ENCODE results near the gene ABCF2. TPM values are rescaled to one million over a fixed set of nuclear protein-coding genes. Genes with fewer than 3 reads are reported as not detected.
A peak's percentile ranks its signal among the peaks of the same experiment; 100 is the strongest.

Gene ABCF2
- total and polyA plus RNA-seq, 3 experiments from 2014 or later = 36.7 to 95.1 (median 86.5) TPM

GRCh38 chr7:151246851-151247580 is 20.0 kb upstream of the ABCF2 start:
- no peak overlapping the region for H3K27ac ChIP-seq (ENCODE audit: low read depth, low read length)
- ChIA-PET CTCF (interaction anchor here (1.0 to 1.7 kb wide), 7 partner anchors 9 to 106 kb away, joined by 3 to 7 read pairs (median 3); no protein-coding TSS in a partner anchor), POLR2A (interaction anchor here (0.5 to 1.0 kb wide), 3 partner anchors 15 to 129 kb away, joined by 3 to 6 read pairs (median 4); partner anchors contain the start of genes ABCF2 and CHPF2)
- no peak for DNase-seq
- H3K9me3 Mint-ChIP-seq = no peaks in the 10 kb centered on the region
- peak overlapping the region in 6 of 7 donors; percentile 15 to 85 (median 68) for H3K4me3 Mint-ChIP-seq
- no peaks in the 10 kb centered on the region for H3K9me3 ChIP-seq (ENCODE audit: low read length)
- peaks cover 35% of the 10 kb centered on the region for H3K27me3 ChIP-seq (ENCODE audit: insufficient read depth, low read length, poor library complexity, severe bottlenecking)
- no peaks in the 10 kb centered on the region for H3K36me3 Mint-ChIP-seq
- no peak overlapping the region for H3K4me3 ChIP-seq (ENCODE audit: low read length)
- H3K36me3 ChIP-seq (ENCODE audit: insufficient read depth, low read length) = no peaks in the 10 kb centered on the region
- peak overlapping the region in 2 of 8 donors; percentile 33 to 60 for H3K27ac Mint-ChIP-seq
- peaks cover 51% of the 10 kb centered on the region for H3K4me1 ChIP-seq (ENCODE audit: insufficient read depth, low read length)
- peaks cover 17 to 23% of the 10 kb centered on the region in 2 donors for H3K27me3 Mint-ChIP-seq
- peaks cover 43 to 70% (median 44%) of the 10 kb centered on the region in 3 donors for H3K4me1 Mint-ChIP-seq

DNA sequence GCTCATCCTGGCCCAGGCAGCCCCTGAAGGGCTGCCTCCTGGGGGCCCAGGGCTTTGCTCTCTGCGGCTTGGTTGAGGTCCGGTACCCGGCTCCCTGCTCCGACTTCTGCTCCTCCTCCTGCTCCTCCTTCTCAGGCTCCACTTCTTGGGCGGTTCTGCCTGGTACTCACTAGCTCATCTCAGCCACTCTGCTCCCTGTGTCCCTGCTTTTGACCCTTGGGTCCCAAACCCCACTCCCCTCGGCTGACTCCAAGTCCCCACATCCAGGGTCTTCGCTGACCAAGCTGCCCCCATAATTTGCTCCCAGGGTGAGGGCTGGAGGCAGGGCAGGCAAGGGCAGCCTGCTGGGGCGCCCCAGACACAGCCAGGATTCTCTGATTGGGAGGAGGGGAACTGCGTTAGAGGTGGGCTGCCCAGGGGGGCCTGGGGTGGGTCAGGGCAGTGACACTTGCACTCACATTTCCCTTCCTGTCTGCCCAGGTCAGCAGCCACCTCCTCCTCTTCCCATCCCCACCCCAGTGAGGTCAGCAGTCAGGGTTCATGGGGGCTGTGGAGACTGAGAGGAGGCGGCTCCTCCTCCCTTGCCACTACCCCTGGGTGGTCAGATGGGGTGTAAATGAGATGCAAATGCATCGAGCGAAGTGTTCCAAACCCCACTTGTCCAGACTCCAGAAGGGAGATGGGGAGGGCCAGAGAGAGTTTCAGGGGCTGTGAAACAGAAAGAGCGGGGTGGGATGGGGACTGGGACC is 19.3 kb upstream of the ABCF2 start:
- no peaks in the 10 kb centered on the region for H3K36me3 ChIP-seq (ENCODE audit: insufficient read depth, low read length)
- peaks cover 42 to 68% (median 44%) of the 10 kb centered on the region in 3 donors for H3K4me1 Mint-ChIP-seq
- ChIA-PET POLR2A (no interaction called here), CTCF (interaction anchor here (0.7 to 1.2 kb wide), 6 partner anchors 10 to 107 kb away, joined by 3 to 6 read pairs (median 4); no protein-coding TSS in a partner anchor)
- H3K27ac ChIP-seq (ENCODE audit: low read depth, low read length) = no peak overlapping the region
- peaks cover 17 to 22% of the 10 kb centered on the region in 2 donors for H3K27me3 Mint-ChIP-seq
- H3K9me3 Mint-ChIP-seq = no peaks in the 10 kb centered on the region
- H3K4me3 Mint-ChIP-seq = peak overlapping the region; percentile 42 to 85 (median 63)
- H3K4me1 ChIP-seq (ENCODE audit: insufficient read depth, low read length) = peaks cover 49% of the 10 kb centered on the region
- peaks cover 35% of the 10 kb centered on the region for H3K27me3 ChIP-seq (ENCODE audit: insufficient read depth, low read length, poor library complexity, severe bottlenecking)
- no peak for DNase-seq
- no peaks in the 10 kb centered on the region for H3K9me3 ChIP-seq (ENCODE audit: low read length)
- H3K4me3 ChIP-seq (ENCODE audit: low read length) = no peak overlapping the region
- no peak overlapping the region for H3K27ac Mint-ChIP-seq
- H3K36me3 Mint-ChIP-seq = no peaks in the 10 kb centered on the region

DNA sequence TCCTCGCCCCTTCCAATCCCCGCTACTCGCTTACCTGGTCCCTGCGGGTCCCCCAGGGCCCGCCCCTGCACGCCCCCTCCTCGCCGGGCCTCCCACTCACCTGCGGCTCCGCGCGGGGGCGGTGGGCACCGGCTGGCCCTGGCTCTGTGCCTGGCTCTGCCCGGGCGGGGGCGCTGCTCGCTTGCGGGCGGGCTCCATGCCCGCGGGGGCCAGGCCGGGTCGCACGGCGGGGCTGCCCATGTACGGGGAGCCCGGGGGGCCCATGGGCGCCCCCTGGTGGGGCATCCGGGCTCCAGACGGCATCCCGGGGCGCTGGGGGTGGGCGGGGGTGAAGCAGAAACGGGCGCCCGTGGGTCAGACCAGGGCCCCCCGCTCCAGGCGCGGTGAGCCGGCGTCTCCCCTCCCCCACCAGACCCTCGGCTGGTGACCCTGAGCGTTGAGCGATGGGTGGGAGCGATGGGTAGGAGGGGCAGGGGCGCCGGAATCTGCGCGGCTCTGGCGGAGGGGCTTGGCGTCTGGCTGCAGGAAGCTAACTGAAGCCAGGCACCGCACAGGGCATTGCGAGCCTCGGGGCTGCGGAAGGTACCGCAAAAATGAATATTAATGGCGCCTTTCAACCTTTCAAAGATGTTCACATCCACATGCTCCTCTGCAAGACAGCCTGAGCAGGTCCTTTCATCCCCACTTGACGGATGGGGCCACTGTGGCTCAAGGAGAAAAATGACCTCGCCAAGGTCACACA is 18.5 kb upstream of the ABCF2 start:
- peaks cover 15 to 18% of the 10 kb centered on the region in 2 donors for H3K27me3 Mint-ChIP-seq
- Histone ChIP-seq H3K27ac (ENCODE audit: low read depth, low read length) (no peak overlapping the region), H3K27me3 (ENCODE audit: insufficient read depth, low read length, poor library complexity, severe bottlenecking) (peaks cover 29% of the 10 kb centered on the region), H3K9me3 (ENCODE audit: low read length) (no peaks in the 10 kb centered on the region), H3K4me3 (ENCODE audit: low read length) (no peak overlapping the region), H3K4me1 (ENCODE audit: insufficient read depth, low read length) (peaks cover 42% of the 10 kb centered on the region), H3K36me3 (ENCODE audit: insufficient read depth, low read length) (no peaks in the 10 kb centered on the region)
- DNase-seq = peak; percentile 68 to 82 (median 69)
- POLR2A ChIA-PET = no interaction called here
- CTCF ChIA-PET = interaction anchor here (0.7 to 3.1 kb wide), 8 partner anchors 9 to 122 kb away, joined by 3 to 21 read pairs (median 6); partner anchors contain the start of gene ABCF2
- no peak overlapping the region for H3K27ac Mint-ChIP-seq
- no peaks in the 10 kb centered on the region for H3K36me3 Mint-ChIP-seq
- peaks cover 35 to 61% (median 37%) of the 10 kb centered on the region in 3 donors for H3K4me1 Mint-ChIP-seq
- H3K9me3 Mint-ChIP-seq = no peaks in the 10 kb centered on the region
- H3K4me3 Mint-ChIP-seq = peak overlapping the region; percentile 42 to 87 (median 70)

- peaks cover 29% of the 10 kb centered on the region for H3K27me3 ChIP-seq (ENCODE audit: insufficient read depth, low read length, poor library complexity, severe bottlenecking)
- H3K27me3 Mint-ChIP-seq = peaks cover 14 to 15% of the 10 kb centered on the region in 2 donors
- no peaks in the 10 kb centered on the region for H3K36me3 ChIP-seq (ENCODE audit: insufficient read depth, low read length)
- H3K27ac Mint-ChIP-seq = peak overlapping the region in 2 of 8 donors; percentile 27 to 37
- no peak overlapping the region for H3K4me3 ChIP-seq (ENCODE audit: low read length)
- peaks cover 42% of the 10 kb centered on the region for H3K4me1 ChIP-seq (ENCODE audit: insufficient read depth, low read length)
- DNase-seq = no peak
- no peak overlapping the region for H3K27ac ChIP-seq (ENCODE audit: low read depth, low read length)
- CTCF ChIA-PET = interaction anchor here (0.6 to 3.3 kb wide), 21 partner anchors 11 to 203 kb away, joined by 3 to 29 read pairs (median 5); partner anchors contain the start of genes ABCF2, CHPF2 and H2BK1
- peaks cover 32 to 55% (median 35%) of the 10 kb centered on the region in 3 donors for H3K4me1 Mint-ChIP-seq
- peak overlapping the region; percentile 68 to 87 (median 74) for H3K4me3 Mint-ChIP-seq
- H3K36me3 Mint-ChIP-seq = peaks cover 0 to 4% (median 0%) of the 10 kb centered on the region in 3 donors
- POLR2A ChIA-PET = interaction anchor here (1.5 to 2.1 kb wide), 2 partner anchors 13 to 18 kb away, joined by 6 to 10 read pairs; partner anchors contain the start of genes ABCF2 and CHPF2
- peaks cover 0 to 2% (median 0%) of the 10 kb centered on the region in 5 donors for H3K9me3 Mint-ChIP-seq
- H3K9me3 ChIP-seq (ENCODE audit: low read length) = no peaks in the 10 kb centered on the region
These were observed 17.9 kb upstream of the ABCF2 start for GRCh38 chr7:151244841-151245346.

DNA sequence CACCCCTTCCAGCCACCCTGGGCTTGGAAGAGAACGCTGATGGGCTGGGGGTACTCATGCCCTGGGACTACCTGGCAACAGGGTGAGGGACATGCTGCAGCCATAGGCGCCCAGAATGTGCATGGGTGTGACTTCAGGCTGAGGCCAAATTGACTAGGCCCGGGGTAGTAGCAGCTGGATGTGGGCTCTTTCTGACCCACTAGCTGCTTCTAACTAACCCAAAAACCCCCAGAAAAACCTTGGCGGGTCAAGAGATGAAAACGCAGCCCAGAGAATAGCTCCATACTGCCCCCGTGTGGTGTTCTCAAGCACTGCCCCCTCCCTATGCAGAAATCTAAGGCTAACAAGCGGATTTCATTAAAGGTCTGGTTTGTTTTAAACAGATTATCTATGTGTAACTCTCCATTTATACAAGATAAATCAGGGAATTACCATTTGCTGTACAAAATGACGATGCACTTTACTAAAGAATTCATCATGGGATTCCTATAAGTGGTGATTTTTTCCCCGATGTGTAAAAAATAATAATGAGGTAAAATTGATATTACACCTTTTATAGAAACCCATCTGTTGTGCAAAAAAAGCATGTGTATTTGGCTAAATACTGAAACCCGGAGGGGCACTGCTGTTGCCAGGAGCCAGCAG is 17.3 kb upstream of the ABCF2 start:
- Histone ChIP-seq H3K4me3 (ENCODE audit: low read length) (no peak overlapping the region), H3K27ac (ENCODE audit: low read depth, low read length) (no peak overlapping the region), H3K9me3 (ENCODE audit: low read length) (no peaks in the 10 kb centered on the region), H3K4me1 (ENCODE audit: insufficient read depth, low read length) (peaks cover 42% of the 10 kb centered on the region), H3K27me3 (ENCODE audit: insufficient read depth, low read length, poor library complexity, severe bottlenecking) (peaks cover 29% of the 10 kb centered on the region), H3K36me3 (ENCODE audit: insufficient read depth, low read length) (no peaks in the 10 kb centered on the region)
- Mint-ChIP-seq H3K27ac (peak overlapping the region; percentile 7 to 95 (median 84)), H3K36me3 (peaks cover 0 to 7% (median 0%) of the 10 kb centered on the region in 3 donors), H3K4me3 (peak overlapping the region; percentile 63 to 79 (median 74)), H3K27me3 (peaks cover 14% of the 10 kb centered on the region in 2 donors), H3K9me3 (peaks cover 0 to 2% (median 0%) of the 10 kb centered on the region in 5 donors), H3K4me1 (peaks cover 31 to 53% (median 34%) of the 10 kb centered on the region in 3 donors)
- DNase-seq = peak; percentile 47 to 69 (median 48)
- CTCF ChIA-PET = interaction anchor here (0.6 to 3.3 kb wide), 26 partner anchors 8 to 203 kb away, joined by 3 to 29 read pairs (median 5); partner anchors contain the start of genes ABCF2, CHPF2 and H2BK1
- POLR2A ChIA-PET = interaction anchor here (1.5 to 2.1 kb wide), 2 partner anchors 12 to 17 kb away, joined by 6 to 10 read pairs; partner anchors contain the start of genes ABCF2 and CHPF2

GRCh38 chr7:151243408-151244195 is 16.6 kb upstream of the ABCF2 start:
- peaks cover 13 to 14% of the 10 kb centered on the region in 2 donors for H3K27me3 Mint-ChIP-seq
- ChIA-PET POLR2A (interaction anchor here (1.5 to 2.1 kb wide), 2 partner anchors 11 to 17 kb away, joined by 6 to 10 read pairs; partner anchors contain the start of genes ABCF2 and CHPF2), CTCF (interaction anchor here (0.6 to 3.3 kb wide), 25 partner anchors 7 to 225 kb away, joined by 3 to 29 read pairs (median 5); partner anchors contain the start of genes ABCF2, CHPF2 and H2BK1)
- DNase-seq = peak in 4 of 5 donors; percentile 42 to 75 (median 60)
- H3K36me3 Mint-ChIP-seq = peaks cover 0 to 14% (median 0%) of the 10 kb centered on the region in 3 donors
- H3K9me3 ChIP-seq (ENCODE audit: low read length) = no peaks in the 10 kb centered on the region
- H3K36me3 ChIP-seq (ENCODE audit: insufficient read depth, low read length) = no peaks in the 10 kb centered on the region
- peaks cover 0 to 2% (median 0%) of the 10 kb centered on the region in 5 donors for H3K9me3 Mint-ChIP-seq
- peak overlapping the region; percentile 7 to 95 (median 84) for H3K27ac Mint-ChIP-seq
- no peak overlapping the region for H3K27ac ChIP-seq (ENCODE audit: low read depth, low read length)
- H3K4me3 Mint-ChIP-seq = peak overlapping the region; percentile 67 to 79 (median 74)
- H3K4me3 ChIP-seq (ENCODE audit: low read length) = peak overlapping the region; percentile 40
- H3K4me1 ChIP-seq (ENCODE audit: insufficient read depth, low read length) = peaks cover 42% of the 10 kb centered on the region
- H3K27me3 ChIP-seq (ENCODE audit: insufficient read depth, low read length, poor library complexity, severe bottlenecking) = peaks cover 29% of the 10 kb centered on the region
- peaks cover 30 to 50% (median 31%) of the 10 kb centered on the region in 3 donors for H3K4me1 Mint-ChIP-seq
